Thoracic aorta (tissue), 2 donors: ENCODE results near the gene FBLN2. TPM values are rescaled to one million over a fixed set of nuclear protein-coding genes. Genes with fewer than 3 reads are reported as not detected.

Experiments used
- ATAC-seq: fragments of 150-250 bp; one replicate; pipeline ENCODE4 v1.8.0; 2017; ENCODE audit warnings: low read depth; ENCODE audit not compliant: insufficient number of reproducible peaks, low FRiP score
- DNase-seq: peaks from one replicate; pipeline ENCODE4 v3.0.0-alpha.2; 2020; ENCODE audit warnings: low spot score
- H3K27ac ChIP-seq, 2 donors: fragments of 200-600 bp; sonication (generic); 1 replicate in 1 of 2; 2 replicates in 1 of 2; pipeline ENCODE4 v1.5.1; 2016; ENCODE audit warnings: mild to moderate bottlenecking in 2 of 2, moderate library complexity in 2 of 2
- H3K27me3 ChIP-seq: fragments of 200-600 bp; sonication (generic); replicated peaks from 2 replicates; pipeline ENCODE4 v1.6.0; 2016; ENCODE audit warnings: mild to moderate bottlenecking; ENCODE audit not compliant: insufficient read depth
- H3K36me3 ChIP-seq: fragments of 200-600 bp; sonication (generic); one replicate; pipeline ENCODE4 v1.5.1; 2016
- H3K4me1 ChIP-seq, 2 donors: fragments of 200-600 bp; sonication (generic); 1 replicate in 1 of 2; 2 replicates in 1 of 2; pipeline versions ENCODE4 v1.5.1 to v1.6.0; 2016; ENCODE audit warnings: low read depth in 2 of 2, mild to moderate bottlenecking in 1 of 2; ENCODE audit not compliant: control insufficient read depth in 1 of 2
- H3K4me3 ChIP-seq: fragments of 200-600 bp; sonication (generic); 2 replicates; pipeline ENCODE4 v1.5.1; 2016; ENCODE audit warnings: mild to moderate bottlenecking
- H3K9me3 ChIP-seq: fragments of 200-600 bp; sonication (generic); 2 replicates; pipeline ENCODE4 v1.5.1; 2016
- total RNA-seq, 2 donors: library from RNA; depleted of rRNA; stranded (reverse); fragments of >200 nt; gene quantifications; one replicate each; pipeline versions ENCODE4 v1.1.0 to v1.2.3, GENCODE V29; 2016
- TF ChIP-seq, protein P1 (sequence below): fragments of 200-600 bp; sonication (generic); IDR thresholded peaks from one replicate; pipeline ENCODE4 v1.5.1; 2019; ENCODE audit warnings: antibody characterized with exemption

The FBLN2 gene
- total RNA-seq, 2 donors from 2014 or later = 233 to 328 TPM

DNA sequence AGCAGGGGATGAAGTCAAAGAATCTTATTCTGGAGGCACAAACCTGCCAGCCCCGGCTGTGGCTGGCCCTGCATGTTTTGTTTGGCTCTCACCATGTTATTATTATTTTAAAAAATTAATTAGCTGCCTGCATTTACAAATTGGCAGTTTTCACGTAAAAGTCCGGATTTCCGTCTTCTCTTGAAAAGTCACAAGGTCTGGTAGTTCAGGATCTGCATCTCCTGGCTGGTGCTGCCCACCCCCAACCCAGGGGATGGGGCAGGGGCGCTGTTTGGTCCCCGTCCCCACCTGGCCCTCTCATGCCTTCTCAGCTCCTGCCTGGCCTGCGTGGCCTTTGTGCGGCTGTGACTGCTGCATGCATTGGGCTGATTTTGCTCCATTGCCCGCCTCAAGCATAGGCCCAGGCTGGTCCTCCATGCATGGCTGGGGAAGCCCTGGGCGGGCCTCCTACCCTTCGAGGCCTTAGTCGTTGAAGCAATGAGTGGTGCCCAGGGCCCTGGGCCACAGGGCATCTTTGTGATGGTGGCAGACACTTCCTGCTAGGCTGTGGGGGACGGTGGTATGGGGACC is 2.0 kb downstream of the FBLN2 start:
- Histone ChIP-seq H3K36me3 (no peaks in the 10 kb centered on the region), H3K4me1 (peaks cover 7 to 28% of the 10 kb centered on the region in 2 donors), H3K9me3 (no peaks in the 10 kb centered on the region), H3K27me3 (peaks cover 8% of the 10 kb centered on the region), H3K4me3 (peak overlapping the region; percentile 0), H3K27ac (no peak overlapping the region)
- DNase-seq = no peak
- ATAC-seq = no peak
- TF ChIP-seq, protein P1, sequence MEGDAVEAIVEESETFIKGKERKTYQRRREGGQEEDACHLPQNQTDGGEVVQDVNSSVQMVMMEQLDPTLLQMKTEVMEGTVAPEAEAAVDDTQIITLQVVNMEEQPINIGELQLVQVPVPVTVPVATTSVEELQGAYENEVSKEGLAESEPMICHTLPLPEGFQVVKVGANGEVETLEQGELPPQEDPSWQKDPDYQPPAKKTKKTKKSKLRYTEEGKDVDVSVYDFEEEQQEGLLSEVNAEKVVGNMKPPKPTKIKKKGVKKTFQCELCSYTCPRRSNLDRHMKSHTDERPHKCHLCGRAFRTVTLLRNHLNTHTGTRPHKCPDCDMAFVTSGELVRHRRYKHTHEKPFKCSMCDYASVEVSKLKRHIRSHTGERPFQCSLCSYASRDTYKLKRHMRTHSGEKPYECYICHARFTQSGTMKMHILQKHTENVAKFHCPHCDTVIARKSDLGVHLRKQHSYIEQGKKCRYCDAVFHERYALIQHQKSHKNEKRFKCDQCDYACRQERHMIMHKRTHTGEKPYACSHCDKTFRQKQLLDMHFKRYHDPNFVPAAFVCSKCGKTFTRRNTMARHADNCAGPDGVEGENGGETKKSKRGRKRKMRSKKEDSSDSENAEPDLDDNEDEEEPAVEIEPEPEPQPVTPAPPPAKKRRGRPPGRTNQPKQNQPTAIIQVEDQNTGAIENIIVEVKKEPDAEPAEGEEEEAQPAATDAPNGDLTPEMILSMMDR = no peak

DNA sequence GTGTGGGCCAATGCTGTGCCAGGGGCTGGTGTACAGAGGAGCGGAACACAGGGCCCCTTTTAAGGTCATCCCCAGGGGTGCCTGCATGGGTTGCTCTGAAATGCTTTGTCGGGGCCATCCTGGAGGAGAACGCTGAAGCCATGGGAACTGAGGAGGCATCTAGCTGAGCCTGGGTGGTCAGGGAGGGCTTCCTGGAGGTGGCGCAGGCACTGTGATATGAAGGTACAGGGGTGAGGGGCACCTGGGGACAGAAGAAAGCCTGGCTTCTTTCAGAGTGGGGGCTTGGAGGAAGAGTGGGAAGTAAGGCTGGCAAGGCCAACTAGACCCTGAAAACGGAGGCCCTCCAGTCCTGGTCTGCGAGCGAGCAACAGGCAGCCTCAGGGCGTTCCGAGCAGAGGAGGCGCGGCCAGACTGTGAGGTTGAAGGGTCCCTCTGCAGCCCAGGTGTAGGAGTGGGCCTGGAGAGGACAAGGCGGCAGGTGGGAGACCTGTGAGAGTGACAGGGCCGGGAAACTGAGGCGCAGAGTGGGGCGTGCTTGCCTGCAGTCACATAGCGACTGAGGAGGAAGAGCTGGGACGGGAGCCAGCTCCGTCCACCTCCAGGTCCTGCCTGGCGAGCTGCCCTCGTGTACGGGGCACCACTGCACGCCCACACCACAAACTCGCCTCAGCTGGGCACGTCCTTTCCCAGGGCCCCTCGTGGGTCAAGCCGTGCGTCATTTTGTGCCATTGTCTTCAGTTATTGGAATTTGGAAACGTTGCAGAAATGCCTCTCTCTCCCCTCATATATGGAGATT is 4.1 kb downstream of the FBLN2 start:
- Histone ChIP-seq H3K9me3 (no peaks in the 10 kb centered on the region), H3K27me3 (peaks cover 6% of the 10 kb centered on the region), H3K4me3 (no peak overlapping the region), H3K4me1 (peaks cover 7 to 27% of the 10 kb centered on the region in 2 donors), H3K27ac (no peak overlapping the region), H3K36me3 (no peaks in the 10 kb centered on the region)
- no peak for ATAC-seq
- no peak for DNase-seq
- TF ChIP-seq, protein P1 = no peak

DNA sequence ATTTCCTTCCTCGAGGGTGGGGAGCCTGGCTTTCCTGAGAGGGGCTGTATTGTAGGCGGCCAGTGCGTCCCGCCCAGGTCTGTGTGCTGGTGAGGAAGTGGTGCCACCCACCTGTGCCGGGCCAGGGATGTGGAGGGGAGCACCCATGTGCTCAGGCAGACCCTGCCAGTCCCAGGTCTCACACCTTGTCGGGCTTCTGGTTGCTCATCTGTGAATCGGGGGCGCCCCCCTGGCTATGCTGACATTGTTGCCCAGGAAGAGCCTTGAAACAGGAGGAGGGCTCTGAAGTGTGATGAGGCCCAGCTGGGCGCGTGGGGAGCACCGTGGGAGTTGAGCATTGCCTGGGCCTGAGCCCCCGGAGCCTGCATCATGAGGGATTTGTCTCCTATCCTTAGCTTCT is 4.8 kb downstream of the FBLN2 start:
- no peaks in the 10 kb centered on the region for H3K36me3 ChIP-seq
- no peak overlapping the region for H3K27ac ChIP-seq
- DNase-seq = no peak
- TF ChIP-seq, protein P1 = no peak
- H3K4me1 ChIP-seq = peaks cover 7 to 20% of the 10 kb centered on the region in 2 donors
- no peak for ATAC-seq
- H3K9me3 ChIP-seq = no peaks in the 10 kb centered on the region
- H3K4me3 ChIP-seq = no peak overlapping the region
- no peaks in the 10 kb centered on the region for H3K27me3 ChIP-seq

DNA sequence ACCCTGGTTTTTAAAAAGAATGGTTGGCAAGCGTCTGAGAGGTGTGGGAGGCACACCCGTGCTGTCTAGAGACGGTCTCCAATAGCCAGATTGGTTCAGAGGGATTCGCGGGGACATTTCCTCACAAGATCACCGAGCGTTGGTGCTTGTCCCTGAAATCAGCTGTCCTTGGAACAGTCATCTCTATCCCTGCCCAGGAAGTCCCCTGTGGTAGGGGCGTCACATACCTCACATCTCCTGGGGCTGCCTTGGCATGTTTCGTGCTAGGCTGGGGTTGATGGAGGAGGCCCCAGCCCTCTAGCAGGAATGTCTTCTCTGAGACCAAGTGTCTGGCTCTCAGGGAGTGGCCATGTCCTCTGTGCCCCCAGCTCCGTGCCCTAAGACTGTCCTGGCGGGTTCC is 6.8 kb downstream of the FBLN2 start:
- H3K4me3 ChIP-seq = no peak overlapping the region
- H3K4me1 ChIP-seq = peaks cover 1 to 13% of the 10 kb centered on the region in 2 donors
- H3K9me3 ChIP-seq = no peaks in the 10 kb centered on the region
- no peaks in the 10 kb centered on the region for H3K36me3 ChIP-seq
- DNase-seq = no peak
- TF ChIP-seq, protein P1 = no peak
- ATAC-seq = no peak
- H3K27me3 ChIP-seq = no peaks in the 10 kb centered on the region
- H3K27ac ChIP-seq = no peak overlapping the region

DNA sequence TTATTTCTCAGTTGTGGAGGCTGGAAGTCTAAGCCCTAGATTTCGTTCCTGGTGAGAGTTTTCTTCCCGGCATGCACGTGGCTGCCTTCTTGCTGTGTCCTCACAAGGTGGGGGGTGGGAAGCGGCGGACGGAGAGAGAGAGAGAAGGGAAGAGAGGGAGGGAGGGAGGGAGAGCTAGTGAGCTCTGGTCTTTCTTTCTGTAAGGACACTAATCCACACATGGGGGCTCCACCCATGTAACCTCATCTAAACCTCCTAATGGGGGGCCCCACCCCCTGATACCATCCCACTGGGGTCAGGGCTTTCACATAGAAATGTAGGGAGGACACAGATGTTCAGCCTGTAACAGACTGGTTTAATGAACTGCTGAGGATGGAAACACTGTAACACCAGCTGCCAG is 7.3 kb downstream of the FBLN2 start:
- no peaks in the 10 kb centered on the region for H3K36me3 ChIP-seq
- ATAC-seq (no peak), DNase-seq (no peak)
- H3K27me3 ChIP-seq = no peaks in the 10 kb centered on the region
- TF ChIP-seq, protein P1 = no peak
- H3K9me3 ChIP-seq = no peaks in the 10 kb centered on the region
- no peak overlapping the region for H3K4me3 ChIP-seq
- H3K27ac ChIP-seq = no peak overlapping the region
- H3K4me1 ChIP-seq = peaks cover 0 to 10% of the 10 kb centered on the region in 2 donors
